ENCODE data around the gene ZNF618.
"Not testable (repeated sequence)": the region's sequence is repeated elsewhere in the genome, so short reads cannot be mapped to it uniquely, and the experiment has no call there.

ZNF618 gene

DNA sequence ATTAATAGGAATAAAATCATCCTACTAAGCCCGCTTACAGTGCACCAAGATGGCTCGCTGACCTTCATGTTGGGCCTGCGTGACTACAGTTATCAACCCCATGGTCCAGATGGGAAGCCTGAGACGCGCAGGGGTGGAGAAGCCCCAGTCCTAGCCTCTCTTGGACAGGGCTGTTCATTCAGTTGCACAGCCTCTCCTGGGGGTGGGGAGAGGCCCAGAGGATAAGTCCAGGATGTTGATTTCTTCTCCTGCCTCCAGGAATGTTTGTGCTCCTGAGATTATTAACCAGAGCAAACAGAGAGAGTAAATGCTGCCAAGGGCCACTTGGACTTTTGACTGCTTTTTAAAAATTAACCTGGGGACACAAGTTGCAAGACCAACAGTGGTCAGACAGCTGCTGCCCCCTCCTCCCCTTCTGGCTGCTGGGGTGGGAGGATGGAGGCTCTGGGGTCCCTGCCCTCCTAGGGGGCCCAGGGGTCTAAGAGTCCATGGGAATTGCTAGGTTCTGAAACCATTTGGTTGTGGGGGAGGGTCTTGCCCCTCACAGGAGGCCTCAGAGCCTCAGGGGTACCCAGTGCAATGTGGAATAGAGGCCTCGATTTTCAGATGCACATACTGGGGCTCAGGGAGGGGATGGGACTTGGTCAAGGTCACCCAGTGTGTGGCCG, 204.8 kb downstream of the ZNF618 start:
- TF ChIP-seq, protein P1, sequence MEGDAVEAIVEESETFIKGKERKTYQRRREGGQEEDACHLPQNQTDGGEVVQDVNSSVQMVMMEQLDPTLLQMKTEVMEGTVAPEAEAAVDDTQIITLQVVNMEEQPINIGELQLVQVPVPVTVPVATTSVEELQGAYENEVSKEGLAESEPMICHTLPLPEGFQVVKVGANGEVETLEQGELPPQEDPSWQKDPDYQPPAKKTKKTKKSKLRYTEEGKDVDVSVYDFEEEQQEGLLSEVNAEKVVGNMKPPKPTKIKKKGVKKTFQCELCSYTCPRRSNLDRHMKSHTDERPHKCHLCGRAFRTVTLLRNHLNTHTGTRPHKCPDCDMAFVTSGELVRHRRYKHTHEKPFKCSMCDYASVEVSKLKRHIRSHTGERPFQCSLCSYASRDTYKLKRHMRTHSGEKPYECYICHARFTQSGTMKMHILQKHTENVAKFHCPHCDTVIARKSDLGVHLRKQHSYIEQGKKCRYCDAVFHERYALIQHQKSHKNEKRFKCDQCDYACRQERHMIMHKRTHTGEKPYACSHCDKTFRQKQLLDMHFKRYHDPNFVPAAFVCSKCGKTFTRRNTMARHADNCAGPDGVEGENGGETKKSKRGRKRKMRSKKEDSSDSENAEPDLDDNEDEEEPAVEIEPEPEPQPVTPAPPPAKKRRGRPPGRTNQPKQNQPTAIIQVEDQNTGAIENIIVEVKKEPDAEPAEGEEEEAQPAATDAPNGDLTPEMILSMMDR (conservative IDR thresholded peaks at IDR 0.05; ENCODE audit: low read depth) = no peak
- ChIA-PET CTCF (interaction anchor here (0.7 to 6.8 kb wide), 4 partner anchors 28 to 208 kb away, joined by 3 to 73 read pairs (median 26); no protein-coding TSS in a partner anchor), POLR2A (ENCODE audit: low non-redundant PET) (no interaction called here)
- no peak overlapping the region for H3K27ac ChIP-seq
- DNase-seq (ENCODE audit: low spot score) = no peak

DNA sequence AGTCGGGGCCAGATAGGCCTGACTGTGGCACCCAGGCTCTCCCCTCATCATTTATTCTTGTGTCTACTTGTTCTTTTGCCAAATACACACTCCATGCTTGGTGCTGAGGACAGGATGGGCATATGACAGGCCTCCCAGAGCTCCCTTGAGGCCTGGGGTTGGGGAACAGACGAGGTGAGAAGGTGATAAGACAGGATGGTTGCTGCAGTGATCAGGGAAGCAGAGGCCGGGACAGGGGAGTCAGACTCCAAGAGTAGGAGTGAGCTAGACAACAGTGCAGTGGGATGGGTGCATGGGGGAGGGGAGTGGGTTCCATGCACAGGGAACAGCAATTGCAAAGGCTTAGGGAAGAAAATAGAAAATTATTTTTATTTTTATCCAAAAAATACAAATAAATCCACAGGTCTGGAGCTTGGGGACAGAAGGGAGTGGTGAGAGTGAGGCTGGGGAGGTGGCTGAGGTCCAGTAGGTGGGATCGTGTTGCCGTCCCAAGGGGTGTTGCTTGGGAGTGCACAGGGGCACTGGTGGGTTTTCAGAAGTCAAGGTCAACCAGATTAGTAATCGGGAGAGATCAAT, 205.4 kb downstream of the ZNF618 start:
- DNase-seq (ENCODE audit: low spot score) = no peak
- POLR2A ChIA-PET (ENCODE audit: low non-redundant PET) = no interaction called here
- TF ChIP-seq, protein P1 (conservative IDR thresholded peaks at IDR 0.05; ENCODE audit: low read depth) = no peak
- H3K27ac ChIP-seq = no peak overlapping the region
- CTCF ChIA-PET = interaction anchor here (0.7 to 6.8 kb wide), 9 partner anchors 21 to 399 kb away, joined by 3 to 73 read pairs (median 4); no protein-coding TSS in a partner anchor

DNA sequence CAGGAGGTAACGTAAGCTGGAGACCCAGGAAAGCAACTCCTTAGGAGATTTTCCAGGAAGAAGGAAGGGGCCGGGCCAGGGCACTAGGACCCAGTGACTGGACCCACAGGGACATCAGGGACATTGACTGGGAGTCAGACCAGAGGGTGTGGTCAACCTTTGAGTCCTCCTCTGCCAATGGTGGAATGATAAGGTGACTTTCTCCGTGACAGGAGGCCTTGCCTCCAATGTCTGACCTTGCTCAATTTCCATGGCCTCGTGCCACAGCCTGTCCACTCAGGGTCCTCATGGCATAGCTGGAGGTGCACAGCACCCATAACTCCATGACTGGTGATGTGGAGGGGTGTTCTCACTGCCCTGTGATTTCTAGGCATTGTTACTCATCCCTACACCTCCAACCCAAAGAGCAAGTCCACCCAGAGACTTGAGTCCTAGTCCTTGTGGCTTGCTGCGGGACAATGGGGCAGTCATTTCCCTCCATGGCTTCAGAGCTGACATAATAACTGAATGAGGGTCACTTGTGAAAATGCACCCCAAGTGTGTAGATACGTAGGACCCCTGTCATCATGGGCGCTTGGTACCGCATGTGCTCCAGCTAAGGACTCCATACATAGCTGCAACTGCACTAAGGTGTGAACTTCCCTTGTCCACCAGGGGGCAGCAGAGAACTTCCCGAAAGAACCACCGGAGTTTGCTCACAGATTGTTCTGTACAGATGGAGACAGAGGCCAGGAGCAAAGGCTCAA, 206.1 kb downstream of the ZNF618 start:
- CTCF ChIA-PET = interaction anchor here (0.5 to 6.8 kb wide), 46 partner anchors 9 to 688 kb away, joined by 3 to 73 read pairs (median 4); no protein-coding TSS in a partner anchor
- H3K27ac ChIP-seq = no peak overlapping the region
- TF ChIP-seq, protein P1 (conservative IDR thresholded peaks at IDR 0.05; ENCODE audit: low read depth) = peak; percentile 98
- POLR2A ChIA-PET (ENCODE audit: low non-redundant PET) = no interaction called here
- DNase-seq (ENCODE audit: low spot score) = peak; percentile 95

DNA sequence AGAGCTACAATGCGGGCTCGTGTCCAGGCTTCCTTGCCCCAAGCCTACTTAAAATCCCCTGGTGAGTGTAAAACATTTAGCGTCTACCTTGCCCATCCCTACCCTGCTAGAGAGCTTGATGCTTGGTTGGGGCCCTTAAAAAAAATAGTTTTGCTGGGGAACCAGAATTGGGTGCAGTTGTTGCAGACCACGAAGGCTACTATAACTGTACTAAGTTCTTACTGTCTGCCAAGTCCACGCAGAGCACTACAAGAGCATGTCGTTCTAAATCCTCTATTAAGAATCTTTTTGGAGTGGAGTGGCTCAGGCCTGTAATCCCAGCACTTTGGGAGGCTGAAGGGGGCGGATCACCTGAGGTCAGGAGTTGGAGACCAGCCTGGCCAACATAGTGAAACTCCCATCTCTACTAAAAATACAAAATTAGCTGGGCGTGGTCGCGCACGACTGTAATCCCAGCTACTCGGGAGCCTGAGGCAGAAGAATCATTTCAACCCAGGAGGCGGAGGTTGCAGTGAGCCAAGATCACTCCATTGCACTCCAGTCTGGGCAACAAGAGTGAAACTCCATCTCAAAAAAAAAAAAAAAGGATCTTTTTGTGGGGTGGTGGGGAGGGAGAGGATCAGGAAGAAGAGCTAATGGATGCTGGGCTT, 206.8 kb downstream of the ZNF618 start:
- H3K27ac ChIP-seq; DNase-seq (ENCODE audit: low spot score); POLR2A ChIA-PET (ENCODE audit: low non-redundant PET): not testable (repeated sequence)
- CTCF ChIA-PET = interaction anchor here (0.5 to 6.8 kb wide), 44 partner anchors 9 to 419 kb away, joined by 3 to 73 read pairs (median 4); no protein-coding TSS in a partner anchor
- TF ChIP-seq, protein P1 (conservative IDR thresholded peaks at IDR 0.05; ENCODE audit: low read depth) = peak; percentile 68

DNA sequence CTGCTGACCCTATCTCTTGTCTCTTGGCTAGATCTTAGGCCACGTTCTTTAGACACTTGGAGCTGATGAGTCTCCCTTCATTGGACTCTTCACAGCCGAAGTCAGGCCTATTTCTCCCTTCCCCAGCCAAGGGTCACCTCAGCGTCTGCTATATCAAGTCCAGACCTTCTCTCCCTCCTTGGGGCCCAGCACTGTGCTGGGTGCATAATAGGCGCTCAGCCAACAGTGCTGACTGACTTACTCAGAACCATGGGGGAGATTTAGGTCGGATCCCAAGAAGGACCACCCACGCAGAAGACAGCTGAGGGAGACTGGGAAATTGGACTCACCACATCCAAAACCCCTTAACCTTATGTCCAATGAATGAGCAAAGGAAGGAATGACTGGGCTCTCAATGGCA, 207.6 kb downstream of the ZNF618 start:
- H3K27ac ChIP-seq = no peak overlapping the region
- TF ChIP-seq, protein P1 (conservative IDR thresholded peaks at IDR 0.05; ENCODE audit: low read depth) = no peak
- ChIA-PET POLR2A (ENCODE audit: low non-redundant PET) (no interaction called here), CTCF (interaction anchor here (0.5 to 6.8 kb wide), 13 partner anchors 10 to 338 kb away, joined by 3 to 73 read pairs (median 4); no protein-coding TSS in a partner anchor)
- DNase-seq (ENCODE audit: low spot score) = no peak
